Body of pancreas (tissue), 4 donors: ENCODE measurements around the gene FRRS1L.
"Not testable (repeated sequence)": the region's sequence is repeated elsewhere in the genome, so short reads cannot be mapped to it uniquely, and the experiment has no call there.

Experiments used
- POLR2A ChIP-seq, 3 donors: fragments of 450-650 bp; IDR thresholded peaks; one replicate each; pipeline ENCODE4 v1.6.1; 2016; ENCODE audit warnings: antibody characterized with exemption in 3 of 3, mild to moderate bottlenecking in 2 of 3
- TF ChIP-seq, protein P1 (sequence below), 7 experiments: fragments of 450-650 bp in 4 of 7; fragments of 200-600 bp in 3 of 7; sonication (generic) in 3 of 7; IDR thresholded peaks; one replicate each; pipeline ENCODE4 v1.5.1; 2016 to 2019; ENCODE audit warnings: antibody characterized with exemption in 7 of 7

GRCh38 chr9:109126671-109127070 is 40.4 kb downstream of the FRRS1L start:
- TF ChIP-seq, protein P1, sequence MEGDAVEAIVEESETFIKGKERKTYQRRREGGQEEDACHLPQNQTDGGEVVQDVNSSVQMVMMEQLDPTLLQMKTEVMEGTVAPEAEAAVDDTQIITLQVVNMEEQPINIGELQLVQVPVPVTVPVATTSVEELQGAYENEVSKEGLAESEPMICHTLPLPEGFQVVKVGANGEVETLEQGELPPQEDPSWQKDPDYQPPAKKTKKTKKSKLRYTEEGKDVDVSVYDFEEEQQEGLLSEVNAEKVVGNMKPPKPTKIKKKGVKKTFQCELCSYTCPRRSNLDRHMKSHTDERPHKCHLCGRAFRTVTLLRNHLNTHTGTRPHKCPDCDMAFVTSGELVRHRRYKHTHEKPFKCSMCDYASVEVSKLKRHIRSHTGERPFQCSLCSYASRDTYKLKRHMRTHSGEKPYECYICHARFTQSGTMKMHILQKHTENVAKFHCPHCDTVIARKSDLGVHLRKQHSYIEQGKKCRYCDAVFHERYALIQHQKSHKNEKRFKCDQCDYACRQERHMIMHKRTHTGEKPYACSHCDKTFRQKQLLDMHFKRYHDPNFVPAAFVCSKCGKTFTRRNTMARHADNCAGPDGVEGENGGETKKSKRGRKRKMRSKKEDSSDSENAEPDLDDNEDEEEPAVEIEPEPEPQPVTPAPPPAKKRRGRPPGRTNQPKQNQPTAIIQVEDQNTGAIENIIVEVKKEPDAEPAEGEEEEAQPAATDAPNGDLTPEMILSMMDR (IDR thresholded peaks at IDR 0.05), result not testable (repeated sequence)
- not testable (repeated sequence) for TF ChIP-seq POLR2A (IDR thresholded peaks at IDR 0.05)
